HepG2 (cell line): ENCODE data around the gene UBXN6.

Source experiments
- ATF3 ChIP-seq: sonication (generic); formaldehyde crosslinking; IDR thresholded peaks from 2 replicates; pipeline ENCODE4 v1.4.0; 2020; ENCODE audit warnings: missing genetic modification reagents
- EZH2 ChIP-seq: conservative IDR thresholded peaks from 2 replicates; pipeline ENCODE4 v1.6.1; 2012; ENCODE audit warnings: mild to moderate bottlenecking, low read depth, low read length, moderate library complexity
- FOXK1 ChIP-seq: sonication (generic); formaldehyde crosslinking; IDR thresholded peaks from 2 replicates; pipeline ENCODE4 v1.4.0; 2020; ENCODE audit warnings: low read depth, missing genetic modification reagents, borderline replicate concordance
- NBN ChIP-seq: fragments of 450-650 bp; conservative IDR thresholded peaks from 2 replicates; pipeline ENCODE4 v1.6.1; 2017
- POLR2AphosphoS5 ChIP-seq: IDR thresholded peaks from 2 replicates; pipeline ENCODE4 v1.6.1; 2012; ENCODE audit warnings: low read depth, low read length
- RAD21 ChIP-seq: fragments of 450-650 bp; formaldehyde crosslinking; IDR thresholded peaks from 2 replicates; pipeline ENCODE4 v1.5.0; 2020; ENCODE audit warnings: mild to moderate bottlenecking
- SRF ChIP-seq: IDR thresholded peaks from 2 replicates; pipeline ENCODE4 v1.6.1; 2011; ENCODE audit warnings: mild to moderate bottlenecking, low read depth, low read length, moderate library complexity
- ZNF644 ChIP-seq: IDR thresholded peaks from 2 replicates; pipeline ENCODE4 v1.6.1; 2016; ENCODE audit warnings: low read depth

GRCh38 chr19:4436231-4436630, 21.4 kb downstream of the UBXN6 start:
- no peak for TF ChIP-seq RAD21
- no peak for TF ChIP-seq SRF
- TF ChIP-seq ATF3 = no peak
- TF ChIP-seq NBN = no peak
- no peak for TF ChIP-seq FOXK1 (CRISPR knock-in tag)
- TF ChIP-seq EZH2 = no peak
- TF ChIP-seq ZNF644 (CRISPR knock-in tag) = no peak
- no peak for TF ChIP-seq POLR2AphosphoS5
